Breast epithelium (tissue), 4 donors: ENCODE measurements around the gene KRTAP6-2. TPM values are rescaled to one million over a fixed set of nuclear protein-coding genes. Genes with fewer than 3 reads are reported as not detected.

Experiments used
- DNase-seq, 2 donors: peaks; one replicate each; pipeline ENCODE4 v3.0.0-alpha.2; 2019; ENCODE audit warnings: low spot score in 2 of 2
- H3K27ac ChIP-seq, 2 donors: fragments of 200-600 bp; sonication (generic) in 1 of 2; one replicate each; pipeline ENCODE4 v1.5.1; 2016 to 2019; ENCODE audit warnings: mild to moderate bottlenecking in 1 of 2
- H3K27me3 ChIP-seq, 2 donors: fragments of 200-600 bp; sonication (generic) in 1 of 2; one replicate each; pipeline versions ENCODE4 v1.5.1 to v1.6.0; 2017 to 2019; ENCODE audit warnings: control low read depth in 1 of 2, mild to moderate bottlenecking in 1 of 2
- H3K36me3 ChIP-seq: fragments of 200-600 bp; one replicate; pipeline ENCODE4 v1.5.1; 2019
- H3K4me1 ChIP-seq, 2 donors: fragments of 200-600 bp; sonication (generic); one replicate each; pipeline ENCODE4 v1.5.1; 2016 to 2019; ENCODE audit warnings: control low read depth in 1 of 2
- H3K4me3 ChIP-seq, 3 donors: fragments of 200-600 bp; sonication (generic); 1 replicate in 2 of 3; 2 replicates in 1 of 3; pipeline ENCODE4 v1.5.1; 2016 to 2019; ENCODE audit warnings: mild to moderate bottlenecking in 3 of 3, moderate library complexity in 2 of 3
- H3K9me3 ChIP-seq, 2 donors: fragments of 200-600 bp; sonication (generic) in 1 of 2; one replicate each; pipeline ENCODE4 v1.5.1; 2016 to 2019; ENCODE audit warnings: control low read depth in 1 of 2
- POLR2A ChIP-seq: fragments of 450-650 bp; IDR thresholded peaks from one replicate; pipeline ENCODE4 v1.6.1; 2016; ENCODE audit warnings: antibody characterized with exemption, mild to moderate bottlenecking, moderate library complexity
- POLR2AphosphoS5 ChIP-seq, 3 donors: sonication (generic); formaldehyde crosslinking; IDR thresholded peaks; one replicate each; pipeline ENCODE4 v1.6.1; 2017; ENCODE audit warnings: antibody characterized with exemption in 3 of 3
- intact Hi-C: fragments of 100-400 bp; cut with DNase I; formaldehyde crosslinking; loops from one replicate; pipeline ENCODE4 v1.15.1; 2023; ENCODE audit warnings: low total_unique reads
- total RNA-seq, 3 donors: library from RNA; depleted of rRNA; stranded (reverse); fragments of >200 nt; gene quantifications; one replicate each; pipeline ENCODE4 v1.1.0, GENCODE V29; 2016
- TF ChIP-seq, protein P1 (sequence below), 3 donors: fragments of 450-650 bp; IDR thresholded peaks; one replicate each; pipeline ENCODE4 v1.5.1; 2016 to 2017; ENCODE audit warnings: antibody characterized with exemption in 3 of 3, mild to moderate bottlenecking in 3 of 3, moderate library complexity in 3 of 3

The KRTAP6-2 gene
- total RNA-seq, 3 donors from 2014 or later = not detected

DNA sequence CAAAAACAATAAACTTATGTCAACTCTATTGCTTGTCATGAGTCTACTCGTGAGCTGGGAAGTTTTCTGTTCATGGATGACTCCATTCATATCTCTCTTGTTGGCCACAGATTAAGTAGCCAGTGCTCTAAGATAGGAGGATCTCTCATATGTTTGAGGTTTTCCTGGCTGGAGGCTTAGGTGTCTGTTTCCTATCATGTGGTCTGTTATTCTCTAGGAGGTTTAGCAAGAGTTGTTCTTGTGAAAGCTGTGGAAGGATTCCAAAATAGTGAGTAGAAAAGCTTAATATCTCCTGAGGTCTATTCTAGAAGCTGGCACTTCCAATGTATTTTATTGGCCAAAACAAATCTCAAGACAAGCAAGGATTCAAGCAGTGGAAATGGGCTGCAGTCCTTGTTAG, 30.5 kb upstream of the KRTAP6-2 start:
- Histone ChIP-seq H3K9me3 (peaks cover 0 to 10% of the 10 kb centered on the region in 2 donors), H3K4me1 (no peaks in the 10 kb centered on the region), H3K4me3 (no peak overlapping the region), H3K36me3 (no peaks in the 10 kb centered on the region), H3K27me3 (no peaks in the 10 kb centered on the region), H3K27ac (no peak overlapping the region)
- TF ChIP-seq, protein P1, sequence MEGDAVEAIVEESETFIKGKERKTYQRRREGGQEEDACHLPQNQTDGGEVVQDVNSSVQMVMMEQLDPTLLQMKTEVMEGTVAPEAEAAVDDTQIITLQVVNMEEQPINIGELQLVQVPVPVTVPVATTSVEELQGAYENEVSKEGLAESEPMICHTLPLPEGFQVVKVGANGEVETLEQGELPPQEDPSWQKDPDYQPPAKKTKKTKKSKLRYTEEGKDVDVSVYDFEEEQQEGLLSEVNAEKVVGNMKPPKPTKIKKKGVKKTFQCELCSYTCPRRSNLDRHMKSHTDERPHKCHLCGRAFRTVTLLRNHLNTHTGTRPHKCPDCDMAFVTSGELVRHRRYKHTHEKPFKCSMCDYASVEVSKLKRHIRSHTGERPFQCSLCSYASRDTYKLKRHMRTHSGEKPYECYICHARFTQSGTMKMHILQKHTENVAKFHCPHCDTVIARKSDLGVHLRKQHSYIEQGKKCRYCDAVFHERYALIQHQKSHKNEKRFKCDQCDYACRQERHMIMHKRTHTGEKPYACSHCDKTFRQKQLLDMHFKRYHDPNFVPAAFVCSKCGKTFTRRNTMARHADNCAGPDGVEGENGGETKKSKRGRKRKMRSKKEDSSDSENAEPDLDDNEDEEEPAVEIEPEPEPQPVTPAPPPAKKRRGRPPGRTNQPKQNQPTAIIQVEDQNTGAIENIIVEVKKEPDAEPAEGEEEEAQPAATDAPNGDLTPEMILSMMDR (IDR thresholded peaks at IDR 0.05) = no peak
- TF ChIP-seq POLR2A = no peak
- no peak for TF ChIP-seq POLR2AphosphoS5 (IDR thresholded peaks at IDR 0.05)
- no peak for DNase-seq
- intact Hi-C loops = no loop called here

DNA sequence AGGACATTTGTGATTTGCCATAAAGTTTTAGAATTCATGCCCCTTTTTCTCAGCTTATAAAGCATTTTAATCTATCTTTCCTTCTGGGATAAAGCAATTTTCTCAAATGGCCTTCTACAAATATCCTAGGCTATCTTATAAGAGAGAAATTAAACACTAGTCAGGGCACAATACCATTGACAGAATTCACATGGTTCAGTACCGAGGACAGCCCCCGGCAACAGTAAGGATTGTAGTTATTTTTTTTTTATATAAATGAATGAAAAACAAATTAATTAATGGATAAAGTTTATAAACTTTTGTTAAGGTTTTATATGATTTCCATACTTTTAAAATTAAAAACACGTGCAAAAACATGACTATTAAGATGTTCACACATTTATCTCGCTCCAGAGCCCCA, 29.4 kb upstream of the KRTAP6-2 start:
- no peak overlapping the region for H3K4me3 ChIP-seq
- peaks cover 0 to 10% of the 10 kb centered on the region in 2 donors for H3K9me3 ChIP-seq
- no peaks in the 10 kb centered on the region for H3K27me3 ChIP-seq
- no peak for TF ChIP-seq POLR2AphosphoS5 (IDR thresholded peaks at IDR 0.05)
- DNase-seq = no peak
- H3K4me1 ChIP-seq = no peaks in the 10 kb centered on the region
- no peak overlapping the region for H3K27ac ChIP-seq
- intact Hi-C loops = no loop called here
- no peaks in the 10 kb centered on the region for H3K36me3 ChIP-seq

DNA sequence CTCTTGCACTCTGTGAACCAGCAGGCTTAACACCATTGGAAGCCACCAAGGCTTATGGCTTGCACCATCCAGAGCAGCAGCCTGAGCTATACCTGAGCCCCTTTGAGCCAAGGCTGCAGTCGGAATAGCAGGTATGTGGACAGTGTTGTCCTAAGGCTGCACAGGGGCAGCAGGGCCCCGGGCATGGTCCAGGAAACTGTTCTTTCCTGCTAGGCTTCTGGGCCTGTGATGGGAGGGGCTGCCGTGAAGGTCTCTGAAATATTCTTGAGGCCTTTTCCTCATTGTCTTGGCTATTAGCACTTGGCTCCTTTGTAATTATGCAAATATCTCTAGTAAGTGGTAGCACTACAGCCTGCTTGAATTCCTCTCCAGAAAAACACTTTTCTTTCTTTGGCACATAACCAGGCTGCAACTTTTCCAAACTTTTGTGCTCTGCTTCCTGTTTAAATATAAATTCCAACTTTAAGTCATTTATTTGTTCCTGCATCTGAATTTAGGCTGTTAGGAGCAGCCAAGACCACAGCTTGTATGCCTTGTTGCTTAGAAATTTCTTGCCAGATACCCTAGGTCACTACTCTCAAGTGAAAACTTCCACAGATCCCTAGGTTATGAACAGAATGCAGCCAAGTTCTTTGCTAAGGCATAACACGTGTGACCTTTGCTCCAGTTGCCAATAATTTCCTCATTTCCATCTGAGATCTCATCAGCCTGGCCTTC, 26.9 kb upstream of the KRTAP6-2 start:
- intact Hi-C loops = no loop called here
- TF ChIP-seq, protein P1 (IDR thresholded peaks at IDR 0.05) = no peak
- no peak for TF ChIP-seq POLR2A
- no peak for TF ChIP-seq POLR2AphosphoS5 (IDR thresholded peaks at IDR 0.05)
- no peaks in the 10 kb centered on the region for H3K36me3 ChIP-seq
- DNase-seq = no peak
- H3K9me3 ChIP-seq = peaks cover 0 to 10% of the 10 kb centered on the region in 2 donors
- no peak overlapping the region for H3K4me3 ChIP-seq
- no peaks in the 10 kb centered on the region for H3K27me3 ChIP-seq
- H3K4me1 ChIP-seq = no peaks in the 10 kb centered on the region
- H3K27ac ChIP-seq = no peak overlapping the region

DNA sequence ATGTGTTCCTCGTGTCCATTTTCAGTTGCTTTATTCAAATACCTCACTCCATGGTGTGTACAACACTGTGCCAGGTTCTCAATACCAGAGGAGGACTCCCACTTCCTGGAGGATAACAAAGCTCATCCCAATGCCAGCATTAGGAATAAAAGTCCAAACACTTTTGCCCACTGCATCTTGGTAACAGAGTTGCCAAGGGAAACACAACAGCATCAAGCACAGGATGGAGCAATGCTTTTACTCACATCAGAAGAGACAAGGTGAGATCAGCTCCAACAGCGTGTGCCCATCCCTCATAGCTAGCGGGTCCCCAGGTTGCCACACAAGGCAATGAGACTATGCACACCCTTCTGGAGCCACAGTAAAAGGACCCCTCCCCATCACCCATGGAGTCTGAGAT, 24.7 kb upstream of the KRTAP6-2 start:
- intact Hi-C loops = no loop called here
- peaks cover 0 to 10% of the 10 kb centered on the region in 2 donors for H3K9me3 ChIP-seq
- TF ChIP-seq POLR2AphosphoS5 (IDR thresholded peaks at IDR 0.05) = no peak
- no peak for TF ChIP-seq POLR2A
- TF ChIP-seq, protein P1 (IDR thresholded peaks at IDR 0.05) = no peak
- no peaks in the 10 kb centered on the region for H3K36me3 ChIP-seq
- no peaks in the 10 kb centered on the region for H3K4me1 ChIP-seq
- H3K27ac ChIP-seq = no peak overlapping the region
- H3K4me3 ChIP-seq = no peak overlapping the region
- no peak for DNase-seq
- H3K27me3 ChIP-seq = no peaks in the 10 kb centered on the region

DNA sequence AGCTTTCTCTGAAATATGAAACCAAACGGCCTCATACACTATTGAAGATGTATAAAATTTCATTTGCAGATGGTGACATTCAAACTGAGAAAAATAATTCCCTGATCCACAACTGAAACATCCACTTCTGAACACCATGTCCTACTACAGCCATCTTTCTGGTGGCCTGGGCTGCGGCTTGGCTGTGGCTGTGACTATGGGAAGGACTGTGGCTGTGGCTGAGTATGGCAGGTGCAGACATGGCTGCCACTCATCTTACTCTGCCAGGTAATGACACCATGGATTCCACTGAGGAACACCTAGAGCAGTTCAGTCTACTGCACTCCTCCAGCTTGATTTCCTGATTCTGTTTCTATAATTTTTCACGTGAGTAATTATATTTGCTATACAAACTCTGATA, 21.8 kb upstream of the KRTAP6-2 start, which contains the start of gene KRTAP20-4:
Gene KRTAP20-4 (plus strand): TSS at position 106 of the 400 bp plus-strand sequence.
- Histone ChIP-seq H3K27me3 (no peaks in the 10 kb centered on the region), H3K4me3 (no peak within 1 kb of the TSS), H3K9me3 (peaks cover 0 to 10% of the 10 kb centered on the region in 2 donors), H3K4me1 (no peaks in the 10 kb centered on the region), H3K36me3 (no peaks in the 10 kb centered on the region), H3K27ac (no peak within 1 kb of the TSS)
- no peak for DNase-seq
- intact Hi-C loops = no loop called here
- no peak for TF ChIP-seq POLR2AphosphoS5 (IDR thresholded peaks at IDR 0.05)
- TF ChIP-seq, protein P1 (IDR thresholded peaks at IDR 0.05) = no peak
- no peak for TF ChIP-seq POLR2A
